Measurements from ENCODE around the gene SSX4B. TPM values are rescaled to one million over a fixed set of nuclear protein-coding genes. Genes with fewer than 3 reads are reported as not detected.
"Not testable (repeated sequence)": the region's sequence is repeated elsewhere in the genome, so short reads cannot be mapped to it uniquely, and the experiment has no call there.

Gene SSX4B, protein sequence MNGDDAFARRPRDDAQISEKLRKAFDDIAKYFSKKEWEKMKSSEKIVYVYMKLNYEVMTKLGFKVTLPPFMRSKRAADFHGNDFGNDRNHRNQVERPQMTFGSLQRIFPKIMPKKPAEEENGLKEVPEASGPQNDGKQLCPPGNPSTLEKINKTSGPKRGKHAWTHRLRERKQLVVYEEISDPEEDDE
- total RNA-seq (2014; rRNA removed; shearing (Covaris generic); ENCODE audit: low replicate concordance), result not detected in 2 replicates

DNA sequence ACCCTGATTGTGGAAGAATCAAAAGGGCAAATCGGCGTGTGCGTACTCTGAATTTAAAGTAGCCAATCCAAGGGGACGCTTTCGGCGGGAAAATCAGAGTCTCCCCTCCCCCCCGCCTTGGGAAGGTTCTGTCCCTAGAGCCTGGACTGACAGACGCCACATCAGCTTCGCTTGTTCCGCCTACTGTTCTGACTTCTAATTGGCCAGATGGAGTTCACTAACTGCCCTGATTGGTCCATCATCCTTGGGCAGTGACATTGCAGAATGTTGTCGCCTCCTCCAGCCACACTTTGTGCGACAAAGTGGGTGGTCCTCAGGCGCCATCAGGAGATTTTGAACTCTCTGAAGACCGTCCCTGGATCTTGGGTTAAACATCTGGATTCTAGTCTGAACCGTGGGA lies at the start of gene SSX4B:
Gene SSX4B, minus strand, starts transcription at position 101 of the 400 bp plus-strand sequence. CDS start 588 bp downstream, outside the sequence.
- in situ Hi-C loops (cut with HindIII; ENCODE audit: low pct_unique_long_range_greater_than_20kb, low sequenced_read_pairs); DNase-seq (ENCODE audit: low read depth): not testable (repeated sequence)

GRCh38 chrX:48460606-48461005 lies 48.8 kb upstream of the SSX4B start:
- no peak for DNase-seq (ENCODE audit: low read depth)
- in situ Hi-C loops (cut with HindIII; ENCODE audit: low pct_unique_long_range_greater_than_20kb, low sequenced_read_pairs), result no loop called here

- DNase-seq (ENCODE audit: low read depth), result no peak
- in situ Hi-C loops (cut with HindIII; ENCODE audit: low pct_unique_long_range_greater_than_20kb, low sequenced_read_pairs), result no loop called here
These were observed 48.3 kb upstream of the SSX4B start for GRCh38 chrX:48460031-48460430.

DNA sequence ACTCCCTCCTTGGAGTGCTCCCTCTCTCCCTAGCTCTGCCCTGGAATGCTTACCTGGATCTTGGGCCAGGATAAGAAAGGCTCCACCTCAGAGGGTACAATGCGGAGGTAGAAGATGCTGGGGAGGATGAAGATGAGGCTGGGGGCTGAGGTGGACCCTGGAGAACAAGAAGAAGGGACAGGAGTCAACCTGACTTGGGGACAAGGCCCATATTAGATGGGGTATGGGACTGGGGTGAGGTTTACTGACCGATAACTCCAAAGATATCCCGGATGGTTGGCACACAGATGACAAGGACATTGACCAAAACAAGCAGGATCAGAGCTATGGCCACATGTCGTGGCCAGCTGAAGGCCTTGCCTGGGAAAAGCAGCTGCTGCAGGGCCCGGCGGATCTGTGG lies 47.7 kb upstream of the SSX4B start:
- in situ Hi-C loops (cut with HindIII; ENCODE audit: low pct_unique_long_range_greater_than_20kb, low sequenced_read_pairs), result no loop called here
- no peak for DNase-seq (ENCODE audit: low read depth)

DNA sequence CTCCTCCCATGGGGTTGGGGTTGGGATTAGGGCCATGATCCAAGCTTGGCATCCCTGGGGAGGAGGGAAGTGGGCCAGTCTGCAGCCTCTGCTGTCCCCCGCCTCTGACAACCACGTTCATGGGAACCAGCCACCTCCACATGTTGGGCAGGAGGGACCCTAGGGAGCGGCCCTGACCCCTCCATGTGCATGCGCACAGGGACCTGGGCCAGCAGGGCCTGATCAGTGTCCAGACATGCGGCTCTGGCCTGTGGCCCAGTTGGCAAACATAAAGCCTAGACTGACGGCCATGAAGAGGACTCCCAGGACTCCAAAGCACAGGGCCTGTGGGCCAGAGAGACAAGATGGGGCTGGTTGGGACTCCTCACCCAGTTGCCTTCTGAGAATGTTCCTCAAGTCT lies 47.0 kb upstream of the SSX4B start:
- no peak for DNase-seq (ENCODE audit: low read depth)
- in situ Hi-C loops (cut with HindIII; ENCODE audit: low pct_unique_long_range_greater_than_20kb, low sequenced_read_pairs), result no loop called here

- DNase-seq (ENCODE audit: low read depth), result no peak
- in situ Hi-C loops (cut with HindIII; ENCODE audit: low pct_unique_long_range_greater_than_20kb, low sequenced_read_pairs), result no loop called here
These were observed 45.0 kb upstream of the SSX4B start for GRCh38 chrX:48456628-48457331.

DNA sequence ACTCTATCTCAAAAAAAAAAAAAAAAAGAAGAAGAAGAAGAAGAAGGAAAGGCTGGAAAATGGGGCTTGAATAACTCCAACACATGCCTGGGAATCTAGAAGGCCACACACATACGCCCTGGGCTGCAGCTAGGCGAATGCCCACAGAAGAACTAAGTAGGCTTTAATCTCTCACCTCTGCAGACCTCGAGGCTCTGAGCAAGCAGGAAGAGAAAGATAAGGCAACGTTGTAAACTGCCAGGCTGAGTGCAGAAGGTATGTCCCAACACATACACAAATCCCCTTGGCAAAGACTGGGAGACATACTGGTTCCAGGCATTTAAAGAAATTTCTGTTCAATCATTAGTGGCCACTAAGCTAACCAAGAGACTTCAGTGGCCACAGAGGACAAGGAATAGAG lies 39.9 kb upstream of the SSX4B start:
- no peak for DNase-seq (ENCODE audit: low read depth)
- in situ Hi-C loops (cut with HindIII; ENCODE audit: low pct_unique_long_range_greater_than_20kb, low sequenced_read_pairs), result no loop called here

- in situ Hi-C loops (cut with HindIII; ENCODE audit: low pct_unique_long_range_greater_than_20kb, low sequenced_read_pairs), result no loop called here
- DNase-seq (ENCODE audit: low read depth), result no peak
These were observed 38.3 kb upstream of the SSX4B start for GRCh38 chrX:48450076-48450475.

DNA sequence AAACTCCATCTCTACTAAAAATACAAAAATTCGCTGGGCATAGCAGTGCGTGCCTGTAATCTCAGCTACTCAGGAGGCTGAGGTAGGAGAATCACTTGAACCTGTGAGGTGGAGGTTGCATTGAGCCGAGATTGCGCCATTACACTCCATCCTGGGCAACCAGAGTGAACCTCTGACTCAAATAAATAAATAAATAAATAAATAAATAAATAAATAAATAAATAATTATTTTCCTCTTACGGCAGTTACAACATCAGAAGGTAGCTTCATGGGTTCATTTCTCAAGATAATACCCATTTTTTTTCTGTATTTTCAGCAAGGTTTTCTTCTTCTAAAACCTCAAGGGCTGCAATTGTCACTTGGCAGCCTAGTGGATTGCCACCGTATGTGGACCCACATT lies 35.4 kb upstream of the SSX4B start:
- not testable (repeated sequence) for DNase-seq (ENCODE audit: low read depth)

DNA sequence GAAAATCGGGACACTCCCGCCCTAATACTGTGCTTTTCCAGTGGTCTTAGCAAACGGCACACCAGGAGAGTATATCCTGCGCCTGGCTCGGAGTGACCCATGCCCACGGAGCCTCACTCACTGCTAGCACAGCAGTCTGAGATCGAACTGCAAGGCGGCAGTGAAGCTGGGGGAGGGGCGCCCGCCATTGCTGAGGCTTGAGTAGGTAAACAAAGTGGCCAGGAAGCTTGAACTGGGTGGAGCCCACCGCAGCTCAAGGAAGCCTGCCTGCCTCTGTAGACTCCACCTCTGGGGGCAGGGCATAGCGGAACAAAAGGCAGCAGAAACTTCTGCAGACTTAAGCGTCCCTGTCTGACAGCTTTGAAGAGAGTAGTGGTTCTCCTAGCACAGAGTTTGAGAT lies 22.0 kb upstream of the SSX4B start:
- in situ Hi-C loops (cut with HindIII; ENCODE audit: low pct_unique_long_range_greater_than_20kb, low sequenced_read_pairs); DNase-seq (ENCODE audit: low read depth): not testable (repeated sequence)

More for the DNA sequence above, 35.4 kb upstream of the SSX4B start:
- in situ Hi-C loops (cut with HindIII; ENCODE audit: low pct_unique_long_range_greater_than_20kb, low sequenced_read_pairs), result not testable (repeated sequence)

GRCh38 chrX:48430166-48430565 lies 18.4 kb upstream of the SSX4B start:
- in situ Hi-C loops (cut with HindIII; ENCODE audit: low pct_unique_long_range_greater_than_20kb, low sequenced_read_pairs); DNase-seq (ENCODE audit: low read depth): not testable (repeated sequence)

- DNase-seq (ENCODE audit: low read depth); in situ Hi-C loops (cut with HindIII; ENCODE audit: low pct_unique_long_range_greater_than_20kb, low sequenced_read_pairs): not testable (repeated sequence)
These were observed 17.8 kb upstream of the SSX4B start for GRCh38 chrX:48429606-48430005.

DNA sequence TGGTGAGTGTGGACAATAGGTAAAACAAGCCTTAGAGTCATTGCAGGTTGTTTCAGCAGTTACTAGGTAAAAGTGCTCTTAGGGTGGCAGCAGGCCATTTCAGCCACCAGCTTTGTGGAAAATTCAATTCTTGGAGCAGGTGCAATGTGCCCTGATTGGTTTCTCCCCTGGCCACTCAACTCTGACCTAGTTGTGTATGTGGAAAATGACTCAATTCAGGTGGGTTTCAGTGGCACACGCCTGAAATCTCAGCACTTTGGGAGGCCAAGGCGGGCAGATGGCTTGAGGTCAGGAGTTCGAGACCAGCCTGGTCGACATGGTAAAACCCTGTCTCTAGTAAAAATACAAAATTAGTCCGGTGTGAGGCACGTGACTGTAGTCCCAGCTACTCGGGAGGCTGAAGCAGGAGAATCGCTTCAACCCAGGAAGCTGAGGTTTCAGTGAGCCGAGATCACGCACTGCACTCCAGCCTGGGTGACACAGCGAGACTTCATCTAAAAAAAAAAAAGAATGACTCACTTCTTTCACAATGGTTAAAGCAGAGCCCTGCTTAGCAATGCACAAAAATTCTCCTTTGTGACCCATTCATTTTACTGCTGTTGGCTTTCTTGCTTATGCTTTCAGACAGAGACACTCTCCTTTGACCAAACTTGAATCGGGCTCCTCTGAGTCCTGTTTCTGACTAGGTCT lies 15.4 kb upstream of the SSX4B start:
- in situ Hi-C loops (cut with HindIII; ENCODE audit: low pct_unique_long_range_greater_than_20kb, low sequenced_read_pairs); DNase-seq (ENCODE audit: low read depth): not testable (repeated sequence)

DNA sequence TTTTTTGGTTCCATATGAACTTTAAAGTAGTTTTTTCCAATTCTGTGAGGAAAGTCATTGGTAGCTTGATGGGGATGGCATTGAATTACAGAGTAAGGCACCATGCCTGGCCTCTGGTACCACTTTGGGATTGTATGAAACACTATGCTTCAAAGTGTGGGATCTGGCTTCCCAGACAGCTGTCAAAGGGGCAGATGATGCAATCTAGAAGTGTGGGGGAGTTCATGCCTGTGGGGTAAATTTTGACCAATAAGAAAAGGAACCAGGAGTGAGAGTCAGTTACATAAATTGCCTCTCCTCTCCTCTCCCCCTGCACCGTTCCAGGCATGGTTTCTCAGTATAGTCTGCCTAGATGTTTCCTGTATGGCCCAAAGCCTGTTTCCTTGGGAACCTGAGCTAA lies 13.9 kb downstream of the SSX4B start:
- in situ Hi-C loops (cut with HindIII; ENCODE audit: low pct_unique_long_range_greater_than_20kb, low sequenced_read_pairs); DNase-seq (ENCODE audit: low read depth): not testable (repeated sequence)

GRCh38 chrX:48396931-48397330 lies 14.8 kb downstream of the SSX4B start:
- DNase-seq (ENCODE audit: low read depth); in situ Hi-C loops (cut with HindIII; ENCODE audit: low pct_unique_long_range_greater_than_20kb, low sequenced_read_pairs): not testable (repeated sequence)

DNA sequence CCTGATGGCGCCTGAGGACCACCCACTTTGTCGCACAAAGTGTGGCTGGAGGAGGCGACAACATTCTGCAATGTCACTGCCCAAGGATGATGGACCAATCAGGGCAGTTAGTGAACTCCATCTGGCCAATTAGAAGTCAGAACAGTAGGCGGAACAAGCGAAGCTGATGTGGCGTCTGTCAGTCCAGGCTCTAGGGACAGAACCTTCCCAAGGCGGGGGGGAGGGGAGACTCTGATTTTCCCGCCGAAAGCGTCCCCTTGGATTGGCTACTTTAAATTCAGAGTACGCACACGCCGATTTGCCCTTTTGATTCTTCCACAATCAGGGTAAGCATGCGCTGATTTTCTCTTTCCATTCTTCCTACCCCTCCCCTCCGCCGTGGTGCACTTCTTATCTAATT lies 28.5 kb downstream of the SSX4B start, which contains the start of gene SSX4:
Gene SSX4, plus strand, starts transcription at position 301 of the 400 bp plus-strand sequence. CDS start 515 bp downstream, outside the sequence.
- DNase-seq (ENCODE audit: low read depth); in situ Hi-C loops (cut with HindIII; ENCODE audit: low pct_unique_long_range_greater_than_20kb, low sequenced_read_pairs): not testable (repeated sequence)

- DNase-seq (ENCODE audit: low read depth); in situ Hi-C loops (cut with HindIII; ENCODE audit: low pct_unique_long_range_greater_than_20kb, low sequenced_read_pairs): not testable (repeated sequence)
These were observed 41.4 kb downstream of the SSX4B start for GRCh38 chrX:48370408-48370807.

DNA sequence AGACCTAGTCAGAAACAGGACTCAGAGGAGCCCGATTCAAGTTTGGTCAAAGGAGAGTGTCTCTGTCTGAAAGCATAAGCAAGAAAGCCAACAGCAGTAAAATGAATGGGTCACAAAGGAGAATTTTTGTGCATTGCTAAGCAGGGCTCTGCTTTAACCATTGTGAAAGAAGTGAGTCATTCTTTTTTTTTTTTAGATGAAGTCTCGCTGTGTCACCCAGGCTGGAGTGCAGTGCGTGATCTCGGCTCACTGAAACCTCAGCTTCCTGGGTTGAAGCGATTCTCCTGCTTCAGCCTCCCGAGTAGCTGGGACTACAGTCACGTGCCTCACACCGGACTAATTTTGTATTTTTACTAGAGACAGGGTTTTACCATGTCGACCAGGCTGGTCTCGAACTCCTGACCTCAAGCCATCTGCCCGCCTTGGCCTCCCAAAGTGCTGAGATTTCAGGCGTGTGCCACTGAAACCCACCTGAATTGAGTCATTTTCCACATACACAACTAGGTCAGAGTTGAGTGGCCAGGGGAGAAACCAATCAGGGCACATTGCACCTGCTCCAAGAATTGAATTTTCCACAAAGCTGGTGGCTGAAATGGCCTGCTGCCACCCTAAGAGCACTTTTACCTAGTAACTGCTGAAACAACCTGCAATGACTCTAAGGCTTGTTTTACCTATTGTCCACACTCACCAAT lies 43.9 kb downstream of the SSX4B start:
- DNase-seq (ENCODE audit: low read depth); in situ Hi-C loops (cut with HindIII; ENCODE audit: low pct_unique_long_range_greater_than_20kb, low sequenced_read_pairs): not testable (repeated sequence)
